Measurements from ENCODE around the gene SLC22A12.

DNA sequence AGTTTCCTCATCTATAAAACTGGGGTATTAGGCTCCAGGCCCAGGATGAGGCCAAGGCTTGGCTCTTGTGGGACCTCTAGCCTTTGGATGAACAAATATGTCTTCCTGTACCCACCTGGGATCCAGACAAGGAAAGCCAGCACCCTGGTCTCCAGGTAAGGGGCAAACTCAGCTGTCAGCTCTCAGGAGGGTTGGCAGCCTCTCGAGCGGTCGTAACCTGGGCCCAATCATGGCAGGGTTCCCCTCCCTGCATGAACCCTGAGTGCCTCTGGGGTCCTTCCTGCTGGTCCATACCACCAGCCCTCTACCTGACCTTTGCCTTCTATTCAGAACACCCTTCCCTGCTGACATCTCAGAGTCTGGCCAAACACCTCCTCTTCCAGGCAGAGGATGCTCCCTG is 19.6 kb downstream of the SLC22A12 start:
- TF ChIP-seq, protein P1, sequence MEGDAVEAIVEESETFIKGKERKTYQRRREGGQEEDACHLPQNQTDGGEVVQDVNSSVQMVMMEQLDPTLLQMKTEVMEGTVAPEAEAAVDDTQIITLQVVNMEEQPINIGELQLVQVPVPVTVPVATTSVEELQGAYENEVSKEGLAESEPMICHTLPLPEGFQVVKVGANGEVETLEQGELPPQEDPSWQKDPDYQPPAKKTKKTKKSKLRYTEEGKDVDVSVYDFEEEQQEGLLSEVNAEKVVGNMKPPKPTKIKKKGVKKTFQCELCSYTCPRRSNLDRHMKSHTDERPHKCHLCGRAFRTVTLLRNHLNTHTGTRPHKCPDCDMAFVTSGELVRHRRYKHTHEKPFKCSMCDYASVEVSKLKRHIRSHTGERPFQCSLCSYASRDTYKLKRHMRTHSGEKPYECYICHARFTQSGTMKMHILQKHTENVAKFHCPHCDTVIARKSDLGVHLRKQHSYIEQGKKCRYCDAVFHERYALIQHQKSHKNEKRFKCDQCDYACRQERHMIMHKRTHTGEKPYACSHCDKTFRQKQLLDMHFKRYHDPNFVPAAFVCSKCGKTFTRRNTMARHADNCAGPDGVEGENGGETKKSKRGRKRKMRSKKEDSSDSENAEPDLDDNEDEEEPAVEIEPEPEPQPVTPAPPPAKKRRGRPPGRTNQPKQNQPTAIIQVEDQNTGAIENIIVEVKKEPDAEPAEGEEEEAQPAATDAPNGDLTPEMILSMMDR (IDR thresholded peaks at IDR 0.05), result no peak
- TF ChIP-seq POLR2AphosphoS5 (IDR thresholded peaks at IDR 0.05), result no peak

All from transverse colon (tissue), 4 donors.